Kidney (tissue), 14 donors: ENCODE results near the gene DHRS3. TPM values are rescaled to one million over a fixed set of nuclear protein-coding genes. Genes with fewer than 3 reads are reported as not detected.

Experiments used
- DNase-seq, 5 donors: peaks; one replicate each; pipeline ENCODE4 v3.0.0-alpha.2; 2013 to 2020
- FAIRE-seq: peaks from 2 replicates; lab custom pipeline; 2012; peaks lifted over from hg19 to GRCh38; lab: Jason Lieb, UNC
- H3K27ac ChIP-seq, 2 donors: one replicate each; pipeline ENCODE4 v1.7.0; 2013; ENCODE audit warnings: low read depth in 2 of 2, low read length in 2 of 2, inconsistent platforms in 1 of 2
- H3K27me3 ChIP-seq: one replicate; pipeline ENCODE4 v1.7.1; 2013; ENCODE audit warnings: low read length, inconsistent platforms; ENCODE audit not compliant: control insufficient read depth, insufficient read depth
- H3K36me3 ChIP-seq, 3 donors: one replicate each; pipeline versions ENCODE4 v1.7.0 to v1.7.1; 2013; ENCODE audit warnings: low read length in 3 of 3, control low read depth in 1 of 3, inconsistent platforms in 1 of 3; ENCODE audit not compliant: insufficient read depth in 3 of 3, control insufficient read depth in 2 of 3
- H3K4me1 ChIP-seq, 3 donors: one replicate each; pipeline versions ENCODE4 v1.7.0 to v1.7.1; 2013; ENCODE audit warnings: low read length in 3 of 3, inconsistent platforms in 1 of 3, low read depth in 1 of 3; ENCODE audit not compliant: control insufficient read depth in 2 of 3, insufficient read depth in 2 of 3
- H3K4me3 ChIP-seq, 3 donors: one replicate each; pipeline versions ENCODE4 v1.7.0 to v1.8.1; 2013; ENCODE audit warnings: low read length in 3 of 3, control low read depth in 1 of 3, inconsistent platforms in 1 of 3
- H3K9ac ChIP-seq, 3 donors: one replicate each; pipeline versions ENCODE4 v1.7.0 to v1.7.1; 2013; ENCODE audit warnings: low read length in 3 of 3, control low read depth in 1 of 3, inconsistent platforms in 1 of 3
- H3K9me3 ChIP-seq, 3 donors: one replicate each; pipeline versions ENCODE4 v1.7.0 to v1.7.1; 2013; ENCODE audit warnings: low read length in 3 of 3, control low read depth in 1 of 3, inconsistent platforms in 1 of 3; ENCODE audit not compliant: control insufficient read depth in 2 of 3, insufficient read depth in 1 of 3
- intact Hi-C: fragments of 100-400 bp; cut with DNase I; formaldehyde crosslinking; loops from one replicate; pipeline ENCODE4 v1.11.1; 2022
- polyA plus RNA-seq: library from polyadenylated mRNA; stranded (reverse); fragments of 350-450 nt; fragmentation: Illumina TruSeq; extraction: RNeasy Lipid Tissue Mini Kit (QIAGEN cat#74804); gene quantifications from one replicate; pipeline ENCODE4 v1.2.3, GENCODE V29; 2014; ENCODE audit warnings: low read depth, low replicate concordance; ENCODE audit not compliant: insufficient read depth
- total RNA-seq: library from RNA; stranded (reverse); fragmentation: NEBNext Ultra II Directional; extraction: Animal tissue kit (Norgen Biotek cat#: 25700); gene quantifications from one replicate; pipeline ENCODE4 v1.2.1, GENCODE V29; 2021
- TF ChIP-seq, protein P1 (sequence below): IDR thresholded peaks from 3 replicates; pipeline ENCODE4 v1.5.1; 2012; ENCODE audit warnings: mild to moderate bottlenecking, moderate library complexity, borderline replicate concordance; ENCODE audit not compliant: insufficient read depth; ENCODE audit errors: extremely low read depth
- donor health status: control.
- donor health status: control.
- donor health status: control.
- donor health status: control.
- donor health status: control.
- donor health status: DM: yes; HTN: yes; CAD: no.
- donor health status: Normal renal cell carcinoma (clear cell type).

DHRS3 gene
- total and polyA plus RNA-seq, 2 donors from 2014 or later: 44.8 to 97.1 TPM

DNA sequence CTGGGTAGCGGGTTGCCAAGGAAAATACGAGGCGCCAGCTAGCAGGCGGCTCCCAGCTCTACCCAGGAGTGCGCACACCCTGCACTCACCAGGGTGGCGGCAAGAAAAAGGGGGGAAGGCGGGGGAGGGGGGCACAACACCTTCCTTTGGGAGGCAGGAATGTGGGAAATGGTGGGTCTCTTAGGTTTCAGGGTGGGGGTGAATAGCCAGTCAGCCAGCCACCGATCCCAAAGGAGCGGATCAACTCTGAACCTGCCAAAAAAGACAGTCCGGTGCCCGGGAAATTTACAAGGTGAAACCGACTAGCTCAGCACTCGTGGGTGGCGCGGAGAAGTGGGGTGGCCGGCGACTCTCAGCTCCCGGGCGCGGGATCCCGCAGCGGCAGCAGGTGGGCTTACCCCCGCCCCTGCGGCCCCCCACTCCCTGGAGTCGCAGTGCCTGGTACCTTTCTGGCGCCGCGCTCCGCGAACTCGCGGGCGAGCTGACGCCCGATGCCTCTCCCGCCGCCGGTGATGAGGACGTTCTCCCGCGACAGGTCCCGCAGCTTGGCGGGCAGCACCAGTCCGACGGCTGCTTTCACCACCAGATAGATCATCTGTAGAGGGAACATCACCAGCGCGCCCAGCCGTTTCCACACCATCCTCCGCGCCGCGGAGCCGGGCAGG is 1.2 kb downstream of the DHRS3 start:
- peak in 2 of 5 donors; percentile 49 to 54 for DNase-seq
- peak overlapping the region; percentile 68 to 95 (median 84) for H3K4me3 ChIP-seq
- no peaks in the 10 kb centered on the region for H3K27me3 ChIP-seq
- TF ChIP-seq, protein P1, sequence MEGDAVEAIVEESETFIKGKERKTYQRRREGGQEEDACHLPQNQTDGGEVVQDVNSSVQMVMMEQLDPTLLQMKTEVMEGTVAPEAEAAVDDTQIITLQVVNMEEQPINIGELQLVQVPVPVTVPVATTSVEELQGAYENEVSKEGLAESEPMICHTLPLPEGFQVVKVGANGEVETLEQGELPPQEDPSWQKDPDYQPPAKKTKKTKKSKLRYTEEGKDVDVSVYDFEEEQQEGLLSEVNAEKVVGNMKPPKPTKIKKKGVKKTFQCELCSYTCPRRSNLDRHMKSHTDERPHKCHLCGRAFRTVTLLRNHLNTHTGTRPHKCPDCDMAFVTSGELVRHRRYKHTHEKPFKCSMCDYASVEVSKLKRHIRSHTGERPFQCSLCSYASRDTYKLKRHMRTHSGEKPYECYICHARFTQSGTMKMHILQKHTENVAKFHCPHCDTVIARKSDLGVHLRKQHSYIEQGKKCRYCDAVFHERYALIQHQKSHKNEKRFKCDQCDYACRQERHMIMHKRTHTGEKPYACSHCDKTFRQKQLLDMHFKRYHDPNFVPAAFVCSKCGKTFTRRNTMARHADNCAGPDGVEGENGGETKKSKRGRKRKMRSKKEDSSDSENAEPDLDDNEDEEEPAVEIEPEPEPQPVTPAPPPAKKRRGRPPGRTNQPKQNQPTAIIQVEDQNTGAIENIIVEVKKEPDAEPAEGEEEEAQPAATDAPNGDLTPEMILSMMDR: no peak
- intact Hi-C loops: no loop called here
- FAIRE-seq: no peak
- H3K27ac ChIP-seq: peak overlapping the region; percentile 95 to 98
- peak overlapping the region; percentile 68 to 97 (median 75) for H3K9ac ChIP-seq
- peaks cover under 1 to 30% (median 10%) of the 10 kb centered on the region in 3 donors for H3K4me1 ChIP-seq
- peaks cover 2 to 11% (median 8%) of the 10 kb centered on the region in 3 donors for H3K36me3 ChIP-seq
- no peaks in the 10 kb centered on the region for H3K9me3 ChIP-seq

DNA sequence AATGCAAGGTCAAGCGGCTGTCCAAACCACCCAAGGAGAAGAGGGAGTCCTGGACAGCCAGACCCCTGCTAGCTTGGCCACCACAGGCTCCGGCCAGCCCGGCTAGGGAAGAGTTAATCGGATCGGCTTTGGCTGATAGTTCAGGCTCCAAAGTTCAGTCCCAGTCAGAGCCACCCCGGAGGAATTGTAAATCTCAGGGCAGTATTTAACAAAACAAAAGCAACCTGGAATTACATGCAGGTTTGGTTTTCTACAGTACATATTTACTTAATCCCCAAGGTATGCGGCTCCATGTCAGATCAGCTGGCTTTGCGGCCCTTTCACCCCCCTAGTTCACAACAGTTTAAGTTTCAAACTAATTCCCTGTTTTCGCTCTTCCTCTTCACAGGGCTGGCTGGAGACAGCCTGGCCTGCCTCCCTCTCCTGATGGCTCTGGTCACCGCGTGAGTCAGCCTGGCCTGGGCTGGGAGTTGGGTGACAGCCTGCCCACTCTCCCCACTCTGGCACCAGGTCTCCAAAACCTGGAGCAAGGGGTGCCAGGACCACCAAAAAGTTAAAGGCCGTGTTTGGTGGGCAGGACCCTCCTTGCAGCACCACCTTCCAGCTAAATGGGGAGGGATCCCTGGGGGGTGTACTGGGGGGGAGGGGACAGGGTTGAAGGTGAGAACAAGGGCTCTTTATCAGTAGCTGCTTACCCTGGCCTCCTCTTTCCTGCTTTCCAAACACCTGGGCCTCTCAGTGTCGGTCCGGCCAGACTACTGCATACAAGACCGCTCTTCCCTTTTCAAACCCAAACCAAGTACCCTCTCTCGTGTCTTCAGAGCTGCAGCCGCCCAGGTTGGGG is 1.9 kb downstream of the DHRS3 start:
- peak overlapping the region; percentile 95 to 98 for H3K27ac ChIP-seq
- TF ChIP-seq, protein P1: no peak
- intact Hi-C loops: no loop called here

DNA sequence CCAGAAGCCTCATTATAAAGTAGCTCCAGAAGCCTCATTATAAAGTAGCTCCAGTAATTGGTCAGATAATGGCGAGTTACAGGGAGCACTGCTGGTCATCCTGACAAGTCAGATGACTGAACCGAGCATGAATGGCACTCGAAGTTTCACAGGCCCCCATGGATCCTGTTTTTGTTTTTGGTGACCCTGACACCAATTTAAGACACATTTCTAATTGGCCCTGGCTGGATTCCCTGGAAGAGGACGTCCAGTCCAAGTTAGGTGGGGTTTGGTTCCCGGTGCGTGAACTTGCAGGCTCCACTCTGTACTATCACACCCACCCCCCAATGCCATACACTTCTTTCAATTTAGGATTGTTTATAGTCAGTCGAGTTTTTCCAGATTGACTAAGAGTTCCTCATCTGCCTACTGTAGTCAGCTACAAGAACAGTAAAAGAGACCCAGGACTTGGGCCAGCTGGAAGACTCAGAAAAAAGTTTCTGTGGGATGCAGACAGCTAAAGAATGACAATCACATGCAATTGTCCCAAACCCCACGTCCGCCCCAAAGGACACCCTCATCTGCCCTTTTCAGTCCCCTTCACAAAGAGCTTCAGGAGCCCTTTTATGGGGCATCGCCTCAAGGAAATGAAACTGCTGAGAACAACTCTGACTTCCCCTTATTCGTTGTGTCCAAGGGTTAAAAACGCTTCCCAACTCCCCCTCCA is 2.7 kb downstream of the DHRS3 start:
- H3K27ac ChIP-seq: peak overlapping the region; percentile 95 to 98
- no peaks in the 10 kb centered on the region for H3K9me3 ChIP-seq
- H3K9ac ChIP-seq: peak overlapping the region; percentile 35 to 97 (median 68)
- intact Hi-C loops: no loop called here
- peaks cover 6 to 15% (median 11%) of the 10 kb centered on the region in 3 donors for H3K36me3 ChIP-seq
- no peaks in the 10 kb centered on the region for H3K27me3 ChIP-seq
- peak overlapping the region; percentile 68 to 95 (median 84) for H3K4me3 ChIP-seq
- TF ChIP-seq, protein P1: no peak
- FAIRE-seq (no peak), DNase-seq (no peak)
- peaks cover 0 to 21% (median 4%) of the 10 kb centered on the region in 3 donors for H3K4me1 ChIP-seq

More for the DNA sequence above, 1.9 kb downstream of the DHRS3 start:
- FAIRE-seq (no peak), DNase-seq (peak; percentile 65 to 92 (median 79))
- Histone ChIP-seq H3K9me3 (no peaks in the 10 kb centered on the region), H3K4me1 (peaks cover 0 to 25% (median 9%) of the 10 kb centered on the region in 3 donors), H3K27me3 (no peaks in the 10 kb centered on the region), H3K36me3 (peaks cover 2 to 11% (median 8%) of the 10 kb centered on the region in 3 donors), H3K9ac (peak overlapping the region; percentile 35 to 97 (median 68)), H3K4me3 (peak overlapping the region; percentile 68 to 95 (median 84))
